CD14-positive monocyte (primary cell): Measurements from ENCODE around the gene SYNDIG1L. TPM values are rescaled to one million over a fixed set of nuclear protein-coding genes. Genes with fewer than 3 reads are reported as not detected.
"Not testable (repeated sequence)": the region's sequence is repeated elsewhere in the genome, so short reads cannot be mapped to it uniquely, and the experiment has no call there.

ENCODE experiments used
- DNase-seq, 3 donors: peaks; one replicate each; pipeline ENCODE4 v3.0.0-alpha.2; 2011 to 2022
- H2AFZ ChIP-seq: 2 replicates; pipeline ENCODE4 v1.6.0; 2012; ENCODE audit warnings: mild to moderate bottlenecking, low read depth, low read length, inconsistent platforms; ENCODE audit not compliant: insufficient read depth, poor library complexity, severe bottlenecking
- H3K27ac ChIP-seq, 2 donors: 1 replicate in 1 of 2; 2 replicates in 1 of 2; pipeline ENCODE4 v1.5.1; 2012 to 2013; ENCODE audit warnings: low read length in 2 of 2, control low read depth in 1 of 2, inconsistent platforms in 1 of 2, low read depth in 1 of 2, mild to moderate bottlenecking in 1 of 2
- H3K27me3 ChIP-seq, 2 donors: one replicate each; pipeline versions ENCODE4 v1.6.0 to v1.6.1; 2011 to 2013; ENCODE audit warnings: low read length in 2 of 2; ENCODE audit not compliant: control insufficient read depth in 2 of 2, insufficient read depth in 2 of 2
- H3K36me3 ChIP-seq, 2 donors: replicated peaks in 1 of 2; 1 replicate in 1 of 2; 2 replicates in 1 of 2; pipeline versions ENCODE4 v1.5.1 to v1.6.1; 2012 to 2013; ENCODE audit warnings: low read length in 2 of 2, control low read depth in 1 of 2, inconsistent platforms in 1 of 2, mild to moderate bottlenecking in 1 of 2; ENCODE audit not compliant: insufficient read depth in 2 of 2, control insufficient read depth in 1 of 2
- H3K4me1 ChIP-seq, 2 donors: 1 replicate in 1 of 2; 2 replicates in 1 of 2; pipeline versions ENCODE4 v1.5.1 to v1.6.1; 2012 to 2013; ENCODE audit warnings: low read length in 2 of 2, control low read depth in 1 of 2, inconsistent platforms in 1 of 2, mild to moderate bottlenecking in 1 of 2, moderate library complexity in 1 of 2; ENCODE audit not compliant: insufficient read depth in 2 of 2, control insufficient read depth in 1 of 2
- H3K4me2 ChIP-seq: replicated peaks from 2 replicates; pipeline ENCODE3; 2012; ENCODE audit warnings: low read length, moderate library complexity, mild to moderate bottlenecking; ENCODE audit not compliant: poor library complexity, severe bottlenecking; ENCODE audit errors: extremely low read depth
- H3K4me3 ChIP-seq, 3 experiments: fragments of 200-600 bp in 1 of 3; sonication (generic) in 1 of 3; replicated peaks in 1 of 3; 1 replicate in 2 of 3; 2 replicates in 1 of 3; pipeline ENCODE4 v1.5.1; 2011 to 2013; ENCODE audit warnings: low read length in 3 of 3, mild to moderate bottlenecking in 3 of 3, control low read depth in 2 of 3, low read depth in 2 of 3, inconsistent platforms in 1 of 3, moderate library complexity in 1 of 3
- H3K79me2 ChIP-seq: 2 replicates; pipeline ENCODE4 v1.6.0; 2012; ENCODE audit warnings: mild to moderate bottlenecking, control low read depth, inconsistent platforms, low read length, moderate library complexity; ENCODE audit not compliant: insufficient read depth
- H3K9ac ChIP-seq: 2 replicates; pipeline ENCODE4 v1.6.0; 2017; ENCODE audit warnings: low read length, mild to moderate bottlenecking; ENCODE audit not compliant: insufficient read depth, poor library complexity, severe bottlenecking
- H3K9me3 ChIP-seq, 2 donors: replicated peaks in 1 of 2; 1 replicate in 1 of 2; 2 replicates in 1 of 2; pipeline versions ENCODE4 v1.5.1 to v1.6.1; 2012 to 2013; ENCODE audit warnings: low read length in 2 of 2, control low read depth in 1 of 2; ENCODE audit not compliant: control insufficient read depth in 1 of 2, insufficient read depth in 1 of 2
- H4K20me1 ChIP-seq: 2 replicates; pipeline ENCODE4 v1.6.0; 2012; ENCODE audit warnings: mild to moderate bottlenecking, low read length, control low read depth, moderate library complexity; ENCODE audit not compliant: insufficient read depth
- H3K27ac Mint-ChIP-seq, 7 donors: one replicate each; pipeline ENCODE4 v1.8.0; 2020; ENCODE audit warnings: mild to moderate bottlenecking in 7 of 7, mixed read lengths in 7 of 7, moderate library complexity in 6 of 7, inconsistent platforms in 2 of 7
- H3K27me3 Mint-ChIP-seq, 3 donors: one replicate each; pipeline ENCODE4 v1.8.0; 2021 to 2022; ENCODE audit warnings: low read depth in 3 of 3, mild to moderate bottlenecking in 3 of 3, mixed read lengths in 3 of 3, moderate library complexity in 3 of 3, inconsistent platforms in 1 of 3
- H3K36me3 Mint-ChIP-seq, 2 donors: one replicate each; pipeline ENCODE4 v1.8.0; 2020; ENCODE audit warnings: mixed read lengths in 2 of 2, inconsistent platforms in 1 of 2, mild to moderate bottlenecking in 1 of 2
- H3K4me1 Mint-ChIP-seq: one replicate; pipeline ENCODE4 v1.8.0; 2020; ENCODE audit warnings: mild to moderate bottlenecking, mixed read lengths
- H3K4me3 Mint-ChIP-seq, 2 donors: one replicate each; pipeline ENCODE4 v1.8.0; 2020; ENCODE audit warnings: mild to moderate bottlenecking in 2 of 2, mixed read lengths in 2 of 2, moderate library complexity in 1 of 2
- H3K9me3 Mint-ChIP-seq, 7 donors: one replicate each; pipeline ENCODE4 v1.8.0; 2020 to 2022; ENCODE audit warnings: mixed read lengths in 7 of 7, mild to moderate bottlenecking in 6 of 7, moderate library complexity in 6 of 7, inconsistent platforms in 2 of 7
- CTCF ChIP-seq: fragments of 200-600 bp; IDR thresholded peaks from one replicate; pipeline ENCODE4 v1.8.0; 2022; ENCODE audit warnings: antibody characterized with exemption, mild to moderate bottlenecking
- WGBS: methylation state at CpG from one replicate; pipeline ENCODE4 v1.1.5; 2013; ENCODE audit warnings: missing lambda C conversion rate; ENCODE audit not compliant: insufficient coverage; 5-methylcytosine and 5-hydroxymethylcytosine counted together
- intact Hi-C, 2 donors: fragments of 100-400 bp; cut with micrococcal nuclease; formaldehyde crosslinking; loops; one replicate each; pipeline versions ENCODE4 v1.15.0 to v1.15.1; 2023
- polyA plus RNA-seq, 3 donors: library from polyadenylated mRNA; depleted of rRNA in 1 of 3; unstranded in 2 of 3; stranded (reverse) in 1 of 3; fragments of 300-500 nt in 2 of 3; fragments of >200 nt in 1 of 3; fragmentation: Illumina TruSeq in 2 of 3; gene quantifications; 1 replicate in 2 of 3; 2 replicates in 1 of 3; pipeline ENCODE4 v1.2.3, GENCODE V29; 2012 to 2021

Gene SYNDIG1L
- polyA plus RNA-seq, 3 donors: not detected

- no peaks in the 10 kb centered on the region for H3K9me3 ChIP-seq
- TF ChIP-seq CTCF: no peak
- no peak overlapping the region for H3K27ac ChIP-seq
- DNase-seq: no peak
- no peak overlapping the region for H3K4me3 ChIP-seq
- H3K9me3 Mint-ChIP-seq: peaks cover 0 to 1% (median 0%) of the 10 kb centered on the region in 7 donors
- no peak overlapping the region for H3K9ac ChIP-seq
- H4K20me1 ChIP-seq: no peaks in the 10 kb centered on the region
- H2AFZ ChIP-seq: no peak overlapping the region
- H3K27me3 ChIP-seq: no peaks in the 10 kb centered on the region
- H3K36me3 Mint-ChIP-seq: no peaks in the 10 kb centered on the region
- intact Hi-C loops: no loop called here
- H3K4me1 ChIP-seq: no peaks in the 10 kb centered on the region
- H3K27me3 Mint-ChIP-seq: peaks cover 4 to 12% (median 10%) of the 10 kb centered on the region in 3 donors
- peaks cover 4% of the 10 kb centered on the region for H3K4me1 Mint-ChIP-seq
- no peaks in the 10 kb centered on the region for H3K79me2 ChIP-seq
- H3K27ac Mint-ChIP-seq: peak overlapping the region in 1 of 7 donors; percentile 42
- no peak overlapping the region for H3K4me3 Mint-ChIP-seq
- 94% methylated on average over 2 of the region's 4 CpGs for WGBS
- H3K4me2 ChIP-seq: no peak overlapping the region
- no peaks in the 10 kb centered on the region for H3K36me3 ChIP-seq
Observed at GRCh38 chr14:74457565-74457895, 31.5 kb upstream of the SYNDIG1L start.

- Histone ChIP-seq H3K4me3 (no peak overlapping the region), H3K36me3 (no peaks in the 10 kb centered on the region), H2AFZ (no peak overlapping the region), H3K9me3 (no peaks in the 10 kb centered on the region), H3K27me3 (no peaks in the 10 kb centered on the region), H3K9ac (no peak overlapping the region), H3K4me1 (no peaks in the 10 kb centered on the region), H3K4me2 (no peak overlapping the region), H3K79me2 (no peaks in the 10 kb centered on the region), H4K20me1 (no peaks in the 10 kb centered on the region), H3K27ac (no peak overlapping the region)
- peaks cover 4 to 15% (median 10%) of the 10 kb centered on the region in 3 donors for H3K27me3 Mint-ChIP-seq
- H3K36me3 Mint-ChIP-seq: no peaks in the 10 kb centered on the region
- H3K4me3 Mint-ChIP-seq: no peak overlapping the region
- H3K27ac Mint-ChIP-seq: peak overlapping the region in 1 of 7 donors; percentile 42
- no peak for DNase-seq
- no peak for TF ChIP-seq CTCF
- intact Hi-C loops: no loop called here
- peaks cover 4% of the 10 kb centered on the region for H3K4me1 Mint-ChIP-seq
- peaks cover 0 to 2% (median 0%) of the 10 kb centered on the region in 7 donors for H3K9me3 Mint-ChIP-seq
- WGBS: 92% methylated on average over 17 of the region's 17 CpGs
Observed at GRCh38 chr14:74456684-74457564, 30.9 kb upstream of the SYNDIG1L start.

- H3K4me1 ChIP-seq, H3K4me1 Mint-ChIP-seq, H3K9ac ChIP-seq, H3K36me3 ChIP-seq, H2AFZ ChIP-seq, H3K79me2 ChIP-seq, H3K9me3 ChIP-seq, H3K27ac ChIP-seq, H3K27me3 ChIP-seq, intact Hi-C loops, H3K4me3 ChIP-seq, H3K36me3 Mint-ChIP-seq, H3K4me3 Mint-ChIP-seq, H4K20me1 ChIP-seq, H3K27ac Mint-ChIP-seq, DNase-seq, H3K4me2 ChIP-seq, H3K9me3 Mint-ChIP-seq: not testable (repeated sequence)
- peaks cover 7 to 14% (median 12%) of the 10 kb centered on the region in 3 donors for H3K27me3 Mint-ChIP-seq
- WGBS: 100% methylated on average over 1 of the region's 5 CpGs
Observed at GRCh38 chr14:74454397-74454796, 28.4 kb upstream of the SYNDIG1L start.
